Measurements from ENCODE around the gene KCNC2.

KCNC2 gene

DNA sequence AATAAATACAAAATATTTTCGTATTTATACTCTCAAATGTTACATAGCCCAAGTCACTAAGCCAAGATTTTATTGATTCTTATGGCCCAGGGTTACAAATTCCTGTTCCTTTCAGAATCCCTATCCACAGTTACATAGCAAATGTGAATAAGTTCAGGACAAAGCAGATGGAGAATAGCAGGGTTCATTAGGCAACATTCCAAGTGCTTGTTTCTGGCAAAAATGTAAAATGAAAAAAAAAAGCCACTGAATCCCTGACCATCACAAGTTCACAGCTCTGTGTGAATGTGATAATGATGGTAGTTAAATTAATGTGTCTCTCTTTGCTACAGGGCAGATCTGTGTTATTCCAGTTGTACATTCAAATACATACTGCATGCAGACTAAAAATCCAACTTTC is 74.6 kb downstream of the KCNC2 start:
- TF ChIP-seq, protein P1, sequence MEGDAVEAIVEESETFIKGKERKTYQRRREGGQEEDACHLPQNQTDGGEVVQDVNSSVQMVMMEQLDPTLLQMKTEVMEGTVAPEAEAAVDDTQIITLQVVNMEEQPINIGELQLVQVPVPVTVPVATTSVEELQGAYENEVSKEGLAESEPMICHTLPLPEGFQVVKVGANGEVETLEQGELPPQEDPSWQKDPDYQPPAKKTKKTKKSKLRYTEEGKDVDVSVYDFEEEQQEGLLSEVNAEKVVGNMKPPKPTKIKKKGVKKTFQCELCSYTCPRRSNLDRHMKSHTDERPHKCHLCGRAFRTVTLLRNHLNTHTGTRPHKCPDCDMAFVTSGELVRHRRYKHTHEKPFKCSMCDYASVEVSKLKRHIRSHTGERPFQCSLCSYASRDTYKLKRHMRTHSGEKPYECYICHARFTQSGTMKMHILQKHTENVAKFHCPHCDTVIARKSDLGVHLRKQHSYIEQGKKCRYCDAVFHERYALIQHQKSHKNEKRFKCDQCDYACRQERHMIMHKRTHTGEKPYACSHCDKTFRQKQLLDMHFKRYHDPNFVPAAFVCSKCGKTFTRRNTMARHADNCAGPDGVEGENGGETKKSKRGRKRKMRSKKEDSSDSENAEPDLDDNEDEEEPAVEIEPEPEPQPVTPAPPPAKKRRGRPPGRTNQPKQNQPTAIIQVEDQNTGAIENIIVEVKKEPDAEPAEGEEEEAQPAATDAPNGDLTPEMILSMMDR (conservative IDR thresholded peaks at IDR 0.05), result no peak
- TF ChIP-seq ZFX (IDR thresholded peaks at IDR 0.05), result no peak
- H3K27ac ChIP-seq, result no peak overlapping the region

DNA sequence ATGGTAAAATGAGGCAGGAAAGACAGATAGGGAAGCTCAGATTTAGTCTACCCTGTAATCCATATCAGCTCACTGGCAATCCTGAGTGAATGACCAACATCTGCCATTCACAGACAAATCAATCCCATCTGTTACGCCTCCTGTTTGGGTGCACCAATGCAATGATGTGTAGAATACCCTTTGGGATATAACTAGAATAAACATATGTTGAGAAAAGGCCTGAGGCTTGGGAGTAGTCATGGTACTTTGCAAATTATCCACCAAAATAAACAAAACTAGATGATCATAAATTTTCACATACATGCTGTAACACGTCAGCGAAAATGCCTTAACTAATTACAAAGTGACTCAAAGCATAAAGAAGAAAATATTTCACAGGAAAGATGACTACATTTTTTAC is 78.8 kb downstream of the KCNC2 start:
- H3K27ac ChIP-seq, result no peak overlapping the region
- TF ChIP-seq, protein P1 (conservative IDR thresholded peaks at IDR 0.05), result no peak
- TF ChIP-seq ZFX (IDR thresholded peaks at IDR 0.05), result no peak

DNA sequence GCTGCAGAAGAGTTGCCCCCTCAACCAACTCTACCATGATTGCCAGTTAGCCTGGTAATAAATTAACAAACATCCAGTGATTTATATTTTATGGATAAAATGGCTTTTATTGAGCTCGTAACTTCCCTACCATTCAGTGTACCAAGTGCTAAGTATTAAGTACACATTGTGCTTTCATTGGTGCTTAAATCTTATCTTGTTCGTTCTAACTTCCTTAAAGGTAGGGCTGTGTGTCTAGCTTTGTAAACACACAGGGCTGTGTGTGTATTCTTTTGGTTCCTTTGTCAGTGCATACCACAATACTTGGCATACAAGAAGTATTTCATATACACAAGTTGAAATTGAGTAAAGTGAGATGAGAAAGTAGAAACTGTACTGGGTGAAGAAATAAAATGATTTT is 80.4 kb downstream of the KCNC2 start:
- TF ChIP-seq, protein P1 (conservative IDR thresholded peaks at IDR 0.05), result no peak
- TF ChIP-seq ZFX (IDR thresholded peaks at IDR 0.05), result no peak

DNA sequence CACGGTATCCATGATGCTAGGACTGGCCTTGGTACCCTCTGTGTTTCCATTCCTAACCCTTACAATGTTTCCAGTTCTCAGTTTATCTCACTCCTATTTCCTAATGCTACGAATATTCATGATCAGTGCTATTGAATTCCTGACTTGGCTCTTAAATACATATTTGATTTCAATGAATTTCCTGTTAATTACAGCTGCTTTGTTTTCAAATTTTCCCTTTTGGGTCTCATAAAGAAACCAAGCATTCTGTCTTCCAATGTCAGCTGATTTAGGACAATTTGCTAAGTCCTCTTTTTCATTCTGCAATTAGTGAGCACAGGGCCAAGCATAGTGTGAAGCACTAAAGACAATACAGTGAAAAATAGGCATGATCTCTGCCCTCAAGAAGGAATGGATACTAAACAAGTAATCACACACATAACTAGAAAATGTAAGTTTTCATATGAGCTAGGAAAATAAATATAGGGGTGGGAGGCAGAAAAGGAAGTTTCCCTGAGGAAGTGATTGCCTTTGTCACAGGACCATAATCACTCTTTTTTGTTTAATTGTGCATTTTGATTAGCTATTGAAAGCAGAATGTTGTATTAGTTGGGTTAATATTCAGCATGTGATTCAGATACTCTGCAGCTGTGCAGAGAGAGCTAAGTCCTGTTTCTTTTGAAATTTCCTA is 88.5 kb downstream of the KCNC2 start:
- H3K27ac ChIP-seq, result no peak overlapping the region
- TF ChIP-seq, protein P1 (conservative IDR thresholded peaks at IDR 0.05), result no peak

More for the DNA sequence above, 80.4 kb downstream of the KCNC2 start:
- peak overlapping the region; percentile 69; the same call in 1 of the 2 replicates for H3K27ac ChIP-seq

DNA sequence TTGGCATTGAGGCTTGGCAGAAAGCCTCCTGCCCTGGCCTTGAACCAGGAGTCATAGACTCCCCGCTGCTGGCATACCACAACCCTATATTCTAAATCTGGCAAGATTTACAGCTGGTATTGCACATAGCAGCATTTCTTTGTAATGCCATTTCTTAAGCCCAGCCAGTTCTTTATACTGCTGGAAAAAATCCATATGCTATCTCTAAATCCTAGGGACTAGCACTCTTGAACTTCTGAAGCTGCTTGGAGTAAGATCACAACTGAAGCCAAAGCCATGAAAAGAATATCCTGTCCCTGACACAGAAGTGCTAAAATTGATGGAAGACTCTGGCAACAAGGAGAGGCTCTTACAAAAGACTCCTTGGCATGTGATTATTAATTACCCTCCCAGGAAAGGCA is 89.3 kb downstream of the KCNC2 start:
- TF ChIP-seq, protein P1 (conservative IDR thresholded peaks at IDR 0.05), result no peak
- no peak for TF ChIP-seq ZFX (IDR thresholded peaks at IDR 0.05)

DNA sequence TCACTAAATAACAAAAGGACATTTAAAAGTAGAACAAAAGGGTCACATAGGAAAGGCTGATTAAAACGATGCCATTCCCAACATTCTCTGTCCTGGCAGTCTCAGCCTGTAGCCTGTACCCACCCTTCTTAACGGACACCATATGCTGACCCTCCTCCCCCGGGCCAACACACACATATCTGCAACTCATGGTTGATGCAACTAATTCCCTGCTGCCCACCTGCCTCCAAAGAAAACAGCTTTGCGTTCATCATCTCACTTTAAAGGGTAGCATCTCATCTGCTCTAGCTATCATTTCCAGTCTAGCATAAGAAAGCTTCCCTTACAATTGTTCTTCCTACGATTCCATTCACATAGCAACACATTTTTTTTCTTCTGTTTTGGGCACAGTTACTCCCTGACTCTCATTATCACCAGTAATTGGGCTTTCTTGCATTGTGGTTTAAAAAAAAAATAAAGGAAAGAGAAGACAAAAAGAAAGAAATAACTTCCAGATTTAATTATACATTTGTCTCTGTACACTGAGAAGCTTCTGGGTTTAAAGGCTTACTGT is 92.9 kb downstream of the KCNC2 start:
- no peak for TF ChIP-seq ZFX (IDR thresholded peaks at IDR 0.05)
- TF ChIP-seq, protein P1 (conservative IDR thresholded peaks at IDR 0.05), result no peak

More for the DNA sequence above, 89.3 kb downstream of the KCNC2 start:
- no peak overlapping the region for H3K27ac ChIP-seq

DNA sequence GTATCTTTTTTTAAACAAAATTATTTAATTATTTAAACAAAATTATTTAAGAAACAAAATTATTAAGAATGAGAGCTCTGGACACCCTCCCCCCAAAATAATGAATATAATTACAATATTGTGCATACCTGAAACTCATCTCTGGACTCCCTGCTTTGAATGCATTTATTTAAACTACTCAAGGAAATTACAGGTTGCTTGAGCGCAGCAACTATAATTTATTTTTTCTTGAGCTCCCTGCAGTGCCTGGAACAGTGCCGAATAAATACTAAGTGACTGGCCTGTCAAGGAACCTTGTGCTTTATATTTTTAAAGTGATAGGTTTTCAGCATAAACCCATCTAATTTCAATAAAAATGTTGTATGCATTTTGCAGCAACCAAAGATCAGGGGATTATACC is 93.9 kb downstream of the KCNC2 start:
- TF ChIP-seq, protein P1 (conservative IDR thresholded peaks at IDR 0.05), result no peak
- no peak for TF ChIP-seq ZFX (IDR thresholded peaks at IDR 0.05)
- no peak overlapping the region for H3K27ac ChIP-seq

More for the DNA sequence above, 92.9 kb downstream of the KCNC2 start:
- H3K27ac ChIP-seq, result no peak overlapping the region
